Activated T-cell treated with anti-CD3 and anti-CD28 coated beads, Interleukin-2, amount 50 U/mL, for 4 hours (primary cell): ENCODE measurements around the gene TMEM63C. TPM values are rescaled to one million over a fixed set of nuclear protein-coding genes. Genes with fewer than 3 reads are reported as not detected.

Source experiments
- ATAC-seq, 2 donors: fragments of 200-7000 bp; cut with Tn5 transposase; one replicate each; pipeline ENCODE4 v1.10.0; 2021
- DNase-seq: peaks from one replicate; pipeline ENCODE4 v3.0.0-alpha.2; 2020
- H3K27me3 Mint-ChIP-seq: one replicate; pipeline ENCODE4 v1.8.0; 2021; ENCODE audit warnings: low read depth, mixed read lengths
- H3K36me3 Mint-ChIP-seq: one replicate; pipeline ENCODE4 v1.8.0; 2022; ENCODE audit warnings: mixed read lengths; ENCODE audit not compliant: insufficient read depth
- H3K4me1 Mint-ChIP-seq: one replicate; pipeline ENCODE4 v1.8.0; 2021; ENCODE audit warnings: low read depth, mixed read lengths
- H3K4me3 Mint-ChIP-seq: one replicate; pipeline ENCODE4 v1.8.0; 2021; ENCODE audit warnings: mild to moderate bottlenecking, moderate library complexity, mixed read lengths
- H3K9me3 Mint-ChIP-seq: one replicate; pipeline ENCODE4 v1.8.0; 2021; ENCODE audit warnings: mixed read lengths
- total RNA-seq, 3 donors: library from RNA; stranded (reverse); gene quantifications; one replicate each; pipeline ENCODE4 v1.2.1, GENCODE V29; 2021

The TMEM63C gene
- total RNA-seq, 3 donors from 2014 or later: 0.65 to 0.91 (median 0.87) TPM

DNA sequence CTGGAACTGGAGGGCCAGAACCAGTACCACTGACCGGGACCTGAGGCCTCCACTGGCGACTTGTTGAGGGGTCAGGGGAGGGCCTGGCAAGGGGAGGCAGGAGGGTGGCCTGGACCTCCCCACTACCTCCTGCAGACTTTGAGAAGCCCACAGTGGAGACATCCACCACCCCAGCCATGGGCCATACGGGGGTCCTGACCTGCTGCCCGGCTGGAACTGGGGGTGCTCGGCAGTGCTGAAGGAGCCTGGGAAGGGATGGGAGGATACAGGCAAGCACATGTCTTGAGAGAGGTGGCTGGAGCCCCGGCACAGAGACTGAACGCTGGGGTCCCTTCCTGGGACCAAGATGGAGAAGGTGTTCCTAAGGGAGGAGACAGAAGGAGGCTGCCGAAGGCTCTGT lies 75.1 kb downstream of the TMEM63C start:
- no peaks in the 10 kb centered on the region for H3K36me3 Mint-ChIP-seq
- peaks cover 16% of the 10 kb centered on the region for H3K27me3 Mint-ChIP-seq
- no peaks in the 10 kb centered on the region for H3K4me1 Mint-ChIP-seq
- DNase-seq (no peak), ATAC-seq (no peak)
- no peak overlapping the region for H3K4me3 Mint-ChIP-seq
- no peaks in the 10 kb centered on the region for H3K9me3 Mint-ChIP-seq

DNA sequence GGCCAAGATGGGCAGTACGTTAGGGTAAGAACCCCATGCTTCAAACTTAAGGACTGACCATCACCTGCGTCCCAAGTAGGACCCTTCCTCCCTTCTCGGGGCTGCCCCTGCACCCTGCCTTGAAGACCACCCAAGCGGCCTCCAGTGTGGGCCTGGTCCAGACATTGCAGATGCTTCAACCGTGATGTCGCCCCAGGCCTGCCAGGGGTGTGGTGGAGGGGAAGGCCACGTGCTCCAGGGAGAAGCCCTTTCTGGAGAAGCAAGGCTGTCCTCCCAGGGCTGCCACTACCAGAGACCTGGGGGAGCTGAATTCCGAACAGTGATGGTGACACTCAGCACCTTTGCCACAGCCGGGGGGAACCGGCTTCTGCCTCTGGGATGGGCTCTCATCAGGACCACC lies 76.1 kb downstream of the TMEM63C start:
- no peaks in the 10 kb centered on the region for H3K36me3 Mint-ChIP-seq
- DNase-seq (no peak), ATAC-seq (no peak)
- no peak overlapping the region for H3K4me3 Mint-ChIP-seq
- H3K4me1 Mint-ChIP-seq: no peaks in the 10 kb centered on the region
- no peaks in the 10 kb centered on the region for H3K9me3 Mint-ChIP-seq
- peaks cover 21% of the 10 kb centered on the region for H3K27me3 Mint-ChIP-seq

- ATAC-seq (no peak), DNase-seq (no peak)
- H3K9me3 Mint-ChIP-seq: no peaks in the 10 kb centered on the region
- no peak overlapping the region for H3K4me3 Mint-ChIP-seq
- no peaks in the 10 kb centered on the region for H3K36me3 Mint-ChIP-seq
- H3K27me3 Mint-ChIP-seq: peaks cover 16% of the 10 kb centered on the region
- H3K4me1 Mint-ChIP-seq: no peaks in the 10 kb centered on the region
These were observed 77.0 kb downstream of the TMEM63C start for GRCh38 chr14:77258566-77258965.

DNA sequence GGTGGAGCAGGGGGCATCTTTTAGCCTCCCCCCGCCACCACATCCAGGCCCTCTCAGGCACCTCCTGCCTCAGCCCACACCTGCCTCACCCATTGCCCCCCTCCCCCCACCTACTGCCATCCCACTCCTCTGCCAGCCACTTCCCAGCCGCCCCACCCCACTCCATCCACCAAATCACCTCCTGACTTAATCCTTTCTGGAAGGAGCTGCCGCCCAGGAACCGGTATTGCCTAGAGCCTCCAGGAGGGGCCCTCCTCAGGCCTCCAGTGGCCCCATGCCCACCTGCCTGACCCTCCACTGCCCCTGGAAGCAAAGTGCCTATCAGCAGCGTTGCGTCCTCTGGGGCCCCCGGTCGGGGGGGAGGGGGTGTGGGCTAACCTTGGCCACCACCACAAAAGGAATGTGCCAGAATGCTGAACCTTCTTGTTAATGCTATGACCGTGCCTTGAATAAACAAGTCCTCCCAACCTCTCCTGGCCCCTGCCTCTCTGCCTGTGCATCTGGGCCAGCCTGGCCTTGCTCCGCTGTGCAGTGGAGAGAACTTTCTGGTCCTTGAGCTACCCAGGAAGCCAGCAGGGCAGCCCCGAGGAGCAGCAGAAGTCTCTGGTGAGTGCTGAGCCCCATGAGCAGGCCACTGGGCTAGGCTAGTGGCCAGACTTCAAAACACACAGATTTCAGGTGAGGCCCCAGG lies 77.6 kb downstream of the TMEM63C start:
- no peaks in the 10 kb centered on the region for H3K4me1 Mint-ChIP-seq
- ATAC-seq (no peak), DNase-seq (no peak)
- H3K9me3 Mint-ChIP-seq: no peaks in the 10 kb centered on the region
- no peaks in the 10 kb centered on the region for H3K36me3 Mint-ChIP-seq
- H3K27me3 Mint-ChIP-seq: peaks cover 13% of the 10 kb centered on the region
- H3K4me3 Mint-ChIP-seq: no peak overlapping the region

DNA sequence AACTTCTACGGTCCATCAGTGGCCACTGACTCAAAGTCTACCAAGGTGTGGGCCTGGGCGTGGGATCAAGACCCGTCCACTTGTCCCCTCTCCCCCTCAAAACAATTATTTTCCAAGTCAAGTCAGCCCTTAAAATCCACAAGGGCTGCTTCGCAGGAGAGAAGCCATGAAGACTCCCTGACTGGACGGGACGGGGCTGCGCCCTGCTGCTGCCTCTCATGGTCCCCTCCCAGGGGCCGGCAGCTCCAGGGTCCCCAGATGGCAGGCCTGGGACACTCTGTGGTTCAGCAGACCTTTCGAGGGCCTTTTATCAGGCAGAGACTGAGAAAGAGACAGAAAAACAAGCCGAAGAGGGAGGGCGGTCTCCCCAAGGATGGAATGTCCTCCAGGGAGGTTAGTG lies 78.6 kb downstream of the TMEM63C start:
- ATAC-seq (no peak), DNase-seq (no peak)
- Mint-ChIP-seq H3K4me1 (no peaks in the 10 kb centered on the region), H3K36me3 (no peaks in the 10 kb centered on the region), H3K27me3 (peaks cover 13% of the 10 kb centered on the region), H3K4me3 (no peak overlapping the region), H3K9me3 (no peaks in the 10 kb centered on the region)

- DNase-seq (no peak), ATAC-seq (no peak)
- Mint-ChIP-seq H3K4me1 (no peaks in the 10 kb centered on the region), H3K36me3 (no peaks in the 10 kb centered on the region), H3K9me3 (no peaks in the 10 kb centered on the region), H3K27me3 (peaks cover 13% of the 10 kb centered on the region), H3K4me3 (no peak overlapping the region)
These were observed 79.0 kb downstream of the TMEM63C start for GRCh38 chr14:77260631-77261030.

DNA sequence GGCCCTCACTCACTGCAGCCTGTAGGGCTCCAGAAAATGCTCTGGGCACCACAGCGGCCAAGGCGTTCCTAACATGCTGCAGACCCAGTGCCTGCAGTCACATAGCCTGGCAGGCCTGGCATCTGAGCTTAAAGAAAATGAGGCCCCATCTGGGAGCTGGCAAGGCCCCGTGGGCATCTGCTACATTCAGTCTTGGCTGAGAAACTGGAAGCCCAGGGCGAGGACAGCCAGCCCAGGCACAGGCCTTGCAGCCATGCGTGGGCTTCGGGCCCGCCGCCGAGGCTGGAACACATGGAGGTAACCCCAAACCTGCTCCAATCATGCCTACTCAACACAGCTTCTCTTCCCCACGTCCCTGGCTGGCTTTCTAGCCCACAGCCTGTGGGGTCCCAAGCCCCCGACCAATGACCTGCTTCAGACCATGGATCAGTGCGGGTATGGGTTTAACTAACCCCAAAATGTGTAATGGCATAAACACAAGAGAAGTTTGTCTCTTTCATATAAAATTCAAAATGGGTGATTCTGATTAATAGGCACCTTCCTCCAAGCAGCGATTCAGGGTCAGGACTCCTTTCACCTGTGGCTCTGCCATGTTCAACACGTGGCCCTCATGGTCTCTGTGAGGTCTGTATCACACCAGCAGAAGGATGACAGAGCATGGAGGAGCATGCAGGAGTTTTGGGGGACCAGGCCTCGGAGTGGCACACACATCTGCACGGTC lies 83.0 kb downstream of the TMEM63C start:
- ATAC-seq: no peak
- H3K4me1 Mint-ChIP-seq: peaks cover 2% of the 10 kb centered on the region
- H3K27me3 Mint-ChIP-seq: peaks cover 26% of the 10 kb centered on the region

DNA sequence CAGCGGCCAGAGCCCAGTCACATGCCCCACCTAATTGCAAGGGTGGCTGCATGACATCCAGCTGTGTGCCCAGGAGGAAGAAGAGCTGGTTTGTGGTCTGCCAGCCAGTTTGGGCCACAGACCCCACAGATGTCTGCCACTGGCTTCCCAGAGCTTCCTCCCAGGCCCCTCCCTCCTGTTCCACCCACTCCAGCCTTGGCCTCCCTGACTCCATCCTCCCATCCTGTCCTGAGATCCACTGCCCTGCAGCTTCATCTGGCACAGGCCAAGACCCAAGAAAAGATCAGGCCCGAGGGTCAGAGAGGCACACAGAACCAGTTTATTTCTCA lies 83.6 kb downstream of the TMEM63C start:
- DNase-seq (no peak), ATAC-seq (no peak)
- H3K36me3 Mint-ChIP-seq: no peaks in the 10 kb centered on the region
- no peak overlapping the region for H3K4me3 Mint-ChIP-seq
- H3K4me1 Mint-ChIP-seq: peaks cover 2% of the 10 kb centered on the region
- H3K9me3 Mint-ChIP-seq: peaks cover 3% of the 10 kb centered on the region
- peaks cover 27% of the 10 kb centered on the region for H3K27me3 Mint-ChIP-seq

More for the DNA sequence above, 83.0 kb downstream of the TMEM63C start:
- H3K9me3 Mint-ChIP-seq: peaks cover 3% of the 10 kb centered on the region
- no peak overlapping the region for H3K4me3 Mint-ChIP-seq
- DNase-seq: no peak
- H3K36me3 Mint-ChIP-seq: no peaks in the 10 kb centered on the region

DNA sequence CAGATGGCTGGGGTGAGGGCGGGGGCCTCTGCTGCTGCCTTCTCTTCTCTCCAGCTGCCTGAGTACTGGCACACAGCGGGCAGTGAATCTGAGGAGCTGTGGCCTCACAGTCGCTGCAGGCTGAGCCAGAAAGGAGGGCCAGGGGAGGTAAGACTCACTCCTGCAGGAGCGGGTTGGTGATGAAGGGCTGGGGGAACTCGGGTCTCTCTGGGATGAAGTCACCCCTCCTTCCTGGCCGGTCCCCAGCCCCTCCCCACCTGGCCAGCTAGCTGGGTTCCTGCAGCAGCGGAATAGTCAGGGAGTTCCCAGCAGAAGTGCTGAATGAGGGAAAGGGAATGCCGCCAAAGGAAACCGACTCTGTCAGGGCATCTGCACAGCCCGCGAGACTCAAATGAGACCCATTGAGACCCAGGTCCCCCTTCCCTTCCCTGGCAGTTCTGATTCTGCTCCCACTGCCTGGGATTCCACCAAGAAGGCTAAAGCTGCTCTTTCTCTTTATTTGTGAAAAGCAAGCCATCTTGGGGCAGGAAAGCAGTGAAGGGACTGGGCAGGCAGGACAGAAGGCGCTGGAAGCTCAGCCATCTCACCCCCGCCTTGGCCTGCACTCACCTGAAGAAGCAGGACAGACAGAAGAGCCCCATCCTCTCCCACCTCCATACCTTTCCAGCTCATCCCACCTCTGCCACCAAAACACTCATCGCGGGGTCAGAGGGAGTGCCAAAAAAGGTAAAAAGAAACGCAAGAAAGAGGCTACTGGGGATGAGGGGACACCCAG lies 84.2 kb downstream of the TMEM63C start:
- ATAC-seq: no peak
- Mint-ChIP-seq H3K9me3 (peaks cover 3% of the 10 kb centered on the region), H3K27me3 (peaks cover 30% of the 10 kb centered on the region), H3K36me3 (no peaks in the 10 kb centered on the region), H3K4me3 (no peak overlapping the region), H3K4me1 (peaks cover 2% of the 10 kb centered on the region)
- no peak for DNase-seq

- H3K9me3 Mint-ChIP-seq: peaks cover 3% of the 10 kb centered on the region
- DNase-seq: no peak
These were observed 84.7 kb downstream of the TMEM63C start for GRCh38 chr14:77266336-77266735.

DNA sequence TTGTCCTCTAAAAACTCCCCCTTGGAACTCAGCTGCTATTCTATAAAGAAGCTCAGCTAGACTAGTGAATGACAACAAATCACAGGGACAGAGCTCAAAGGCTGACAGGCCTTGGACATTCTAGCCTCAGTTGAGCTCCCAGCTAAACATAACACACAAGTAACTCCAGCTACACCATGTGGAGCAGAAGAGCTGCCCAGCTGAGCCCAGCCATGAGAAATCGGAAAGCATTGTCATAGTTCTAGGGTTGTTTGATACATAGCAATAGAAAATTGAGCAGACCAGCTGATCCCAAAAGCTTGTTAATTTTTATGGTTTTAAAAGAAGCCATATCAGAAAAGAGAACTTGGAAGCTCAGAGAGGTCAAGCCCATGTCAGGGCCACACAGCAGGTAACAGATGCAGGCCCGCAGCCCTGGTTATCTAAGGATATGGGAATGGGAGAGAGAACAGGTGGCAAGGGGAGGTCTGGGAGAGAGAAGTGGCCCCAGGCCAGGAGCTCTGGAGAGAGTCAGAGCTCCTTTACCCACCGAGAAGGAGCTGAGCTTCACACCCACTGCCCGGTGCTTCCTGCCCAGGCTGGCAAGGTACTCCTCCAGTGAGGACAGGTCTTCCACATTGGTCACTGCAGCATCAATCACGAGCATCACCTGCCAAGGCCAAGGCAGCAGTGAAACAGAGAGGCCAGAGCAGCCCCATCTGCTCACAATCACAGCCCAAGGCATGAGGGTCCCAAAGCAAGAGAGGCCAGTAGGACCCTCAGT lies 86.5 kb downstream of the TMEM63C start:
- no peak for ATAC-seq
- peaks cover 3% of the 10 kb centered on the region for H3K9me3 Mint-ChIP-seq
- H3K36me3 Mint-ChIP-seq: no peaks in the 10 kb centered on the region
- peaks cover 2% of the 10 kb centered on the region for H3K4me1 Mint-ChIP-seq
- H3K27me3 Mint-ChIP-seq: peaks cover 40% of the 10 kb centered on the region
- H3K4me3 Mint-ChIP-seq: no peak overlapping the region
- DNase-seq: no peak

More at GRCh38 chr14:77266336-77266735, 84.7 kb downstream of the TMEM63C start:
- ATAC-seq: no peak
- peaks cover 2% of the 10 kb centered on the region for H3K4me1 Mint-ChIP-seq
- H3K27me3 Mint-ChIP-seq: peaks cover 33% of the 10 kb centered on the region
- no peaks in the 10 kb centered on the region for H3K36me3 Mint-ChIP-seq
- H3K4me3 Mint-ChIP-seq: no peak overlapping the region

- peaks cover 40% of the 10 kb centered on the region for H3K27me3 Mint-ChIP-seq
- no peak overlapping the region for H3K4me3 Mint-ChIP-seq
- H3K36me3 Mint-ChIP-seq: no peaks in the 10 kb centered on the region
- H3K4me1 Mint-ChIP-seq: peaks cover 2% of the 10 kb centered on the region
- ATAC-seq (no peak), DNase-seq (no peak)
- H3K9me3 Mint-ChIP-seq: peaks cover 3% of the 10 kb centered on the region
These were observed 87.5 kb downstream of the TMEM63C start for GRCh38 chr14:77268989-77269600.

DNA sequence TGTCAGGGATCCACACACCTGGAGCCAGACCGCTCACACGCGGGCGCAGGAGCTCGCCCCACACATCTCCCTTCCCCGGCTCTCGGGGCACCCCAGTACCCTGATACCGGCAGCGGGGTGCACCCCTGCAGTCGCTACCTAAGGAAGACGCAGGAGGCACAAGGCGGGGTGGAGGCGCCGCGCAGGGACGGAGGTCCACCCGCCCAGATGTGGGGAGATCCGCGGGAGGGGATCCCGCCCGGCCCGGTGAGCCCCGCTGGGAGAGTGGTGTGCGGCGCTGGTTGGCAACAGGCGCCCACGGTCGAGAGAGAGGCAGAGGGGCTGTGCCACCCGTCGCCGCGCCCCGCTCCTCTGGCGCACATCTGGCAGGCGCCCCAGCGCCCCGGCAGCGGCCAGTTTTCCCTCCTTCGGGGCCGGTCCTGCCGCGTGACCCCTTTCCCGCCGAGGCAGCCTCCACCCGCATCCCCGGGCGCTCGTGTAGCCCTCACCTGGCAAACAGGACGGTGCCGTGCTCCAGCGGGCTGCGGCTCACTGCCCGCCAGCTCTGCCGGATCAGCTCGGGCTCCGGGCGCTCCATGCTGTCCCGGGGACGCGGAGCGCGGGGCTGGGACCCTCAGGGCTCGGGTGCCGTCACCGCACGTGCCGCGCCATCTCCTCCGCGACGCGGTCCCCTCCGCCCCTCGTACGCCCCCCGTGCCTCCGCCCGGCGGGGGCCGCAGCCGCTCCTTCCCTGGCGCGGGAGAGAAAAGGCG lies 88.9 kb downstream of the TMEM63C start:
- Mint-ChIP-seq H3K27me3 (peaks cover 40% of the 10 kb centered on the region), H3K4me1 (peaks cover 2% of the 10 kb centered on the region), H3K9me3 (peaks cover 3% of the 10 kb centered on the region), H3K36me3 (no peaks in the 10 kb centered on the region), H3K4me3 (no peak overlapping the region)
- DNase-seq (no peak), ATAC-seq (peak; percentile 14 to 28)
